B cell (primary cell): ENCODE results near the gene DRD3. TPM values are rescaled to one million over a fixed set of nuclear protein-coding genes. Genes with fewer than 3 reads are reported as not detected.

ENCODE experiments used
- ATAC-seq: fragments of 200-7000 bp; cut with Tn5 transposase; one replicate; pipeline ENCODE4 v1.10.0; 2021; ENCODE audit warnings: low read depth, mild to moderate bottlenecking, moderate number of reproducible peaks, moderate library complexity
- CTCF ChIA-PET: fragments of 350-600 bp; sonication (Branson Sonifier 250); formaldehyde crosslinking; loops from one replicate; lab custom pipeline; 2021; ENCODE audit warnings: antibody characterized with exemption, inconsistent platforms; lab: Charles Lee
- POLR2A ChIA-PET: fragments of 350-600 bp; sonication (Branson Sonifier 250); formaldehyde crosslinking; loops from one replicate; lab custom pipeline; 2021; ENCODE audit warnings: antibody characterized with exemption; lab: Charles Lee
- DNase-seq: peaks from one replicate; pipeline ENCODE4 v3.0.0; 2013
- H2AFZ ChIP-seq: 2 replicates; pipeline ENCODE4 v1.6.1; 2012; ENCODE audit warnings: mild to moderate bottlenecking, low read depth, low read length; ENCODE audit not compliant: insufficient read depth, poor library complexity, severe bottlenecking
- H3K27ac ChIP-seq, 2 donors: 1 replicate in 1 of 2; 2 replicates in 1 of 2; pipeline ENCODE4 v1.5.1; 2012 to 2013; ENCODE audit warnings: low read length in 2 of 2, mild to moderate bottlenecking in 2 of 2, moderate library complexity in 1 of 2
- H3K27me3 ChIP-seq, 4 experiments: fragments of 200-600 bp in 1 of 4; sonication (generic) in 1 of 4; replicated peaks in 1 of 4; 1 replicate in 2 of 4; 2 replicates in 2 of 4; pipeline versions ENCODE4 v1.6.1 to v1.7.0; 2013 to 2016; ENCODE audit warnings: low read length in 3 of 4, mild to moderate bottlenecking in 2 of 4, mixed read lengths in 1 of 4, moderate library complexity in 1 of 4; ENCODE audit not compliant: insufficient read depth in 4 of 4, control insufficient read depth in 3 of 4; ENCODE audit errors: control extremely low read depth in 1 of 4
- H3K36me3 ChIP-seq, 2 experiments: replicated peaks in 1 of 2; 1 replicate in 1 of 2; 2 replicates in 1 of 2; pipeline versions ENCODE4 v1.6.1 to v1.7.1; 2013; ENCODE audit warnings: low read length in 1 of 2; ENCODE audit not compliant: insufficient read depth in 2 of 2, control insufficient read depth in 1 of 2; ENCODE audit errors: control extremely low read depth in 1 of 2, extremely low read depth in 1 of 2
- H3K4me1 ChIP-seq, 2 donors: fragments of 200-600 bp in 1 of 2; sonication (generic) in 1 of 2; 1 replicate in 1 of 2; 2 replicates in 1 of 2; pipeline versions ENCODE4 v1.5.1 to v1.6.1; 2013 to 2017; ENCODE audit warnings: low read length in 2 of 2; ENCODE audit not compliant: control insufficient read depth in 2 of 2, insufficient read depth in 2 of 2
- H3K4me2 ChIP-seq: replicated peaks from 2 replicates; pipeline ENCODE3; 2012; ENCODE audit warnings: mild to moderate bottlenecking, low read depth, low read length; ENCODE audit not compliant: poor library complexity, severe bottlenecking
- H3K4me3 ChIP-seq, 5 experiments: fragments of 200-600 bp in 1 of 5; sonication (generic) in 1 of 5; 1 replicate in 3 of 5; 2 replicates in 2 of 5; pipeline versions ENCODE4 v1.5.1 to v1.7.0; 2011 to 2016; ENCODE audit warnings: low read length in 4 of 5, mild to moderate bottlenecking in 4 of 5, low read depth in 2 of 5, control low read depth in 1 of 5, moderate library complexity in 1 of 5; ENCODE audit not compliant: insufficient read depth in 1 of 5; ENCODE audit errors: control extremely low read depth in 1 of 5, extremely low read depth in 1 of 5
- H3K79me2 ChIP-seq: fragments of 200-600 bp; sonication (generic); one replicate; pipeline ENCODE4 v1.6.0; 2016; ENCODE audit warnings: low read length; ENCODE audit not compliant: control insufficient read depth, insufficient read depth
- H3K9ac ChIP-seq: fragments of 200-600 bp; sonication (generic); 2 replicates; pipeline ENCODE4 v1.6.1; 2017; ENCODE audit warnings: mild to moderate bottlenecking, low read length, moderate library complexity
- H3K9me3 ChIP-seq, 3 donors: one replicate each; pipeline versions ENCODE4 v1.6.1 to v1.7.1; 2013; ENCODE audit warnings: low read length in 2 of 3; ENCODE audit not compliant: control insufficient read depth in 2 of 3, insufficient read depth in 1 of 3; ENCODE audit errors: control extremely low read depth in 1 of 3
- H4K20me1 ChIP-seq: 2 replicates; pipeline ENCODE4 v1.6.0; 2012; ENCODE audit warnings: mild to moderate bottlenecking, low read length; ENCODE audit not compliant: insufficient read depth, control insufficient read depth, poor library complexity, severe bottlenecking
- H3K27ac Mint-ChIP-seq: one replicate; pipeline ENCODE4 v1.8.0; 2021; ENCODE audit warnings: mixed read lengths
- H3K27me3 Mint-ChIP-seq: one replicate; pipeline ENCODE4 v1.8.0; 2021; ENCODE audit warnings: mixed read lengths
- H3K4me1 Mint-ChIP-seq: one replicate; pipeline ENCODE4 v1.8.0; 2021; ENCODE audit warnings: mixed read lengths
- H3K4me3 Mint-ChIP-seq: one replicate; pipeline ENCODE4 v1.8.0; 2021; ENCODE audit warnings: mixed read lengths
- H3K9me3 Mint-ChIP-seq: one replicate; pipeline ENCODE4 v1.8.0; 2022; ENCODE audit warnings: mixed read lengths; ENCODE audit not compliant: insufficient read depth
- EZH2 ChIP-seq: IDR thresholded peaks from 2 replicates; pipeline ENCODE4 v1.6.1; 2012; ENCODE audit warnings: borderline replicate concordance, low read depth, mild to moderate bottlenecking, moderate library complexity, low read length; ENCODE audit not compliant: insufficient read depth, poor library complexity, severe bottlenecking
- intact Hi-C: fragments of 100-400 bp; cut with micrococcal nuclease; formaldehyde crosslinking; loops from one replicate; pipeline ENCODE4 v1.10.0; 2022
- polyA plus RNA-seq: library from polyadenylated mRNA; depleted of rRNA; stranded (reverse); fragments of >200 nt; gene quantifications from 2 replicates; pipeline ENCODE4 v1.2.3, GENCODE V29; 2012
- total RNA-seq, 2 donors: library from RNA; stranded (reverse); fragments of 120-200 nt in 1 of 2; gene quantifications; 1 replicate in 1 of 2; 2 replicates in 1 of 2; pipeline versions ENCODE4 v1.2.3 to v1.2.4, GENCODE V29; 2013 to 2022
- TF ChIP-seq, protein P1 (sequence below): fragments of 200-600 bp; IDR thresholded peaks from one replicate; pipeline ENCODE4 v1.8.0; 2022; ENCODE audit warnings: antibody characterized with exemption, mild to moderate bottlenecking

The DRD3 gene
- total and polyA plus RNA-seq, 2 donors (not counting 1 experiment from before 2014, with no cell fraction given) = not detected

DNA sequence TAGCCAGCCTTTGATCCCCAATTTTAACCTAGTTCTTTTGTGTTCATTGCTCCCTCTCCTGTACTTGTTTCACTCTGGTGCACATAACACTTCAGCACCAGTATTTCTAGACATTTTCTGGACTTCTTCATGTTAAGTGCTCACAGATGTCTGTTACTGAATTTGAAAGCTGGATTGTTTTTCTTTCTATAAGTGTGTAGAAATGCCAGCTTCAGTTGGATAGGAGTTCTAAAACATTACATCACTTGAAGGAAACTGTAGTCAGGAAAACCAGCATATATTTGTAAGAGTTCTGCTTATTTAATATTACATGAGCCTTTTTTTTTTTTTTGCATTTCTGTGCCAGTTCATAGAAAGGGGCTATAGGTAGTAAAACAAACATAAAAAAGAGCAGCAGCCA, 100.7 kb downstream of the DRD3 start:
- H3K4me1 Mint-ChIP-seq = no peaks in the 10 kb centered on the region
- POLR2A ChIA-PET = no interaction called here

More for the DNA sequence above, 100.7 kb downstream of the DRD3 start:
- H2AFZ ChIP-seq = no peak overlapping the region
- H4K20me1 ChIP-seq = no peaks in the 10 kb centered on the region
- CTCF ChIA-PET = interaction anchor here (0.6 to 1.5 kb wide), 2 partner anchors 73 to 166 kb away, joined by 3 to 4 read pairs; no protein-coding TSS in a partner anchor
- intact Hi-C loops = no loop called here
- ATAC-seq = no peak
- H3K9me3 ChIP-seq = no peaks in the 10 kb centered on the region
- no peak overlapping the region for H3K27ac Mint-ChIP-seq
- H3K4me3 ChIP-seq = no peak overlapping the region
- no peak for DNase-seq
- no peaks in the 10 kb centered on the region for H3K79me2 ChIP-seq
- H3K27me3 ChIP-seq = no peaks in the 10 kb centered on the region
- no peak overlapping the region for H3K27ac ChIP-seq
- H3K27me3 Mint-ChIP-seq = no peaks in the 10 kb centered on the region
- H3K9me3 Mint-ChIP-seq = no peaks in the 10 kb centered on the region
- H3K9ac ChIP-seq = no peak overlapping the region
- no peak for TF ChIP-seq EZH2
- TF ChIP-seq, protein P1, sequence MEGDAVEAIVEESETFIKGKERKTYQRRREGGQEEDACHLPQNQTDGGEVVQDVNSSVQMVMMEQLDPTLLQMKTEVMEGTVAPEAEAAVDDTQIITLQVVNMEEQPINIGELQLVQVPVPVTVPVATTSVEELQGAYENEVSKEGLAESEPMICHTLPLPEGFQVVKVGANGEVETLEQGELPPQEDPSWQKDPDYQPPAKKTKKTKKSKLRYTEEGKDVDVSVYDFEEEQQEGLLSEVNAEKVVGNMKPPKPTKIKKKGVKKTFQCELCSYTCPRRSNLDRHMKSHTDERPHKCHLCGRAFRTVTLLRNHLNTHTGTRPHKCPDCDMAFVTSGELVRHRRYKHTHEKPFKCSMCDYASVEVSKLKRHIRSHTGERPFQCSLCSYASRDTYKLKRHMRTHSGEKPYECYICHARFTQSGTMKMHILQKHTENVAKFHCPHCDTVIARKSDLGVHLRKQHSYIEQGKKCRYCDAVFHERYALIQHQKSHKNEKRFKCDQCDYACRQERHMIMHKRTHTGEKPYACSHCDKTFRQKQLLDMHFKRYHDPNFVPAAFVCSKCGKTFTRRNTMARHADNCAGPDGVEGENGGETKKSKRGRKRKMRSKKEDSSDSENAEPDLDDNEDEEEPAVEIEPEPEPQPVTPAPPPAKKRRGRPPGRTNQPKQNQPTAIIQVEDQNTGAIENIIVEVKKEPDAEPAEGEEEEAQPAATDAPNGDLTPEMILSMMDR = no peak
- peaks cover 12 to 91% of the 10 kb centered on the region in 2 experiments for H3K36me3 ChIP-seq
- no peak overlapping the region for H3K4me2 ChIP-seq
- no peak overlapping the region for H3K4me3 Mint-ChIP-seq
- H3K4me1 ChIP-seq = no peaks in the 10 kb centered on the region

Other genes starting within 250 kb of the DRD3 start
- gene ZDHHC23, start 231.0 kb downstream of the DRD3 start, total RNA-seq = 72.6 and 75.1 TPM in 2 replicates
- gene ZDHHC23, start 231.0 kb downstream of the DRD3 start, polyA plus RNA-seq = 12.3 and 18.6 TPM in 2 replicates
- 47.9 and 52.5 TPM in 2 replicates for gene CCDC191, start 122.5 kb downstream of the DRD3 start, total RNA-seq
- 23.6 and 26.7 TPM in 2 replicates for gene CCDC191, start 122.5 kb downstream of the DRD3 start, polyA plus RNA-seq
- 59.5 and 61.8 TPM in 2 replicates for gene QTRT2, start 122.3 kb downstream of the DRD3 start, total RNA-seq
- 15.8 and 20.5 TPM in 2 replicates for gene QTRT2, start 122.3 kb downstream of the DRD3 start, polyA plus RNA-seq
- 0.27 and 0.42 TPM in 2 replicates for gene ZNF80, start 58.5 kb upstream of the DRD3 start, total RNA-seq
- gene ZNF80, start 58.5 kb upstream of the DRD3 start, polyA plus RNA-seq = 0.04 and 0.10 TPM in 2 replicates
- gene TIGIT, start 115.0 kb upstream of the DRD3 start, total RNA-seq = 2.5 and 4.6 TPM in 2 replicates
- 1.3 and 2.5 TPM in 2 replicates for gene TIGIT, start 115.0 kb upstream of the DRD3 start, polyA plus RNA-seq